ENCODE data around the gene ADRA2A.

ADRA2A gene

DNA sequence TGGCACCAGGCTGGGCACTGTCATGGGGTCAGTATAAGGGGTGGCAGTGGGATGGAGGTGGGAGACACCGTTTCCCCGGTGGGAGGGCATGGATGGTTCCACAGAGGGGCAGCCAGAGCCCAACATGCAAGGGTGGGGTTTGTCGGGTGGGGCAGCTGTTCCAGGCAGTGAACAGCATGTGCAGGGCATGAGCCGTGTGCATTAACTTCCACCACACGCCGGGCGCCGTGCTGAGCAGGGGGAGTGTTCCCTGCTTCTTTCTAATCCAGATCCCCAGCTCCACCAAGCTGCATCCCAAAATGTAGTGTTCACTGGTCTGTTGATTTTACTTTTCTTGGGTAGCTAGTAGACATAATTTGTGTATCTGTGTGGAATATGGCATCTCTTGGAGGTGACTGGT is 29.3 kb downstream of the ADRA2A start:
- no peak overlapping the region for H3K9ac ChIP-seq (ENCODE audit: insufficient read length, low read depth)
- H3K4me1 ChIP-seq (ENCODE audit: insufficient read depth, insufficient read length), result peaks cover 3% of the 10 kb centered on the region
- no peak for DNase-seq (ENCODE audit: low read depth, low spot score)
- no peaks in the 10 kb centered on the region for H3K9me3 ChIP-seq (ENCODE audit: insufficient read depth, low read length)
- no peaks in the 10 kb centered on the region for H3K36me3 ChIP-seq (ENCODE audit: insufficient read depth, insufficient read length, low read length)
- TF ChIP-seq ZNF274 (IDR thresholded peaks at IDR 0.05; ENCODE audit: low read depth, low read length) (no peak), SUZ12 (IDR thresholded peaks at IDR 0.05; ENCODE audit: extremely low read depth, insufficient read depth, insufficient read length) (no peak), YY1 (IDR thresholded peaks at IDR 0.05; ENCODE audit: insufficient read depth, insufficient read length) (no peak)
- H3K4me3 ChIP-seq (ENCODE audit: insufficient read length, low read depth), result no peak overlapping the region
- no peaks in the 10 kb centered on the region for H3K27me3 ChIP-seq (ENCODE audit: insufficient read depth, insufficient read length)

DNA sequence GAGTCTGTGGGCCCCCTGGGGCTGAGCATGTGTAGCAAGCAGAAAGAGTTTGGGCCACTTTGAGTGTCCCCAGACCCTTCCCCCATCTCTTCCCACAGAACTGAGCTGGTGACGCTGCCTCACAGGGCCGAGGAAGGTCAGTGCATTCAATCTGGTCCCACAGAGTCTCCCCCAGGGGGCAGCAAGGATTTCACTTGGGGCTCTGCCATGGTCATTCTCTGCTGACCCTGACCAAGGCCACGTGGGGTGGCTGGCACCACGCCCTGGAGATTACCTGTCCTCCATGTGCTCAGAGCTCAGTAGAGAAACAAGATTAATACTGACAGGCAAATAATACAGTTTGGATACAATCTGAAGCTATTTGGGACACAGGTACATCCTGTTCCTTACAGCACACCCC is 30.2 kb downstream of the ADRA2A start:
- Histone ChIP-seq H3K9me3 (ENCODE audit: insufficient read depth, low read length) (no peaks in the 10 kb centered on the region), H3K36me3 (ENCODE audit: insufficient read depth, insufficient read length, low read length) (no peaks in the 10 kb centered on the region), H3K4me1 (ENCODE audit: insufficient read depth, insufficient read length) (peaks cover 3% of the 10 kb centered on the region), H3K27me3 (ENCODE audit: insufficient read depth, insufficient read length) (no peaks in the 10 kb centered on the region), H3K4me3 (ENCODE audit: insufficient read length, low read depth) (no peak overlapping the region), H3K9ac (ENCODE audit: insufficient read length, low read depth) (no peak overlapping the region)
- TF ChIP-seq ZNF274 (IDR thresholded peaks at IDR 0.05; ENCODE audit: low read depth, low read length) (no peak), YY1 (IDR thresholded peaks at IDR 0.05; ENCODE audit: insufficient read depth, insufficient read length) (no peak), SUZ12 (IDR thresholded peaks at IDR 0.05; ENCODE audit: extremely low read depth, insufficient read depth, insufficient read length) (no peak)
- no peak for DNase-seq (ENCODE audit: low read depth, low spot score)

- TF ChIP-seq YY1 (IDR thresholded peaks at IDR 0.05; ENCODE audit: insufficient read depth, insufficient read length) (no peak), SUZ12 (IDR thresholded peaks at IDR 0.05; ENCODE audit: extremely low read depth, insufficient read depth, insufficient read length) (no peak), ZNF274 (IDR thresholded peaks at IDR 0.05; ENCODE audit: low read depth, low read length) (no peak)
- Histone ChIP-seq H3K9ac (ENCODE audit: insufficient read length, low read depth) (no peak overlapping the region), H3K36me3 (ENCODE audit: insufficient read depth, insufficient read length, low read length) (no peaks in the 10 kb centered on the region), H3K9me3 (ENCODE audit: insufficient read depth, low read length) (no peaks in the 10 kb centered on the region), H3K4me3 (ENCODE audit: insufficient read length, low read depth) (no peak overlapping the region), H3K4me1 (ENCODE audit: insufficient read depth, insufficient read length) (no peaks in the 10 kb centered on the region), H3K27me3 (ENCODE audit: insufficient read depth, insufficient read length) (no peaks in the 10 kb centered on the region)
- no peak for DNase-seq (ENCODE audit: low read depth, low spot score)
Observed at GRCh38 chr10:111107846-111108245, 31.0 kb downstream of the ADRA2A start.

GRCh38 chr10:111108441-111108840 is 31.6 kb downstream of the ADRA2A start:
- no peaks in the 10 kb centered on the region for H3K27me3 ChIP-seq (ENCODE audit: insufficient read depth, insufficient read length)
- no peak overlapping the region for H3K4me3 ChIP-seq (ENCODE audit: insufficient read length, low read depth)
- H3K4me1 ChIP-seq (ENCODE audit: insufficient read depth, insufficient read length), result no peaks in the 10 kb centered on the region
- TF ChIP-seq ZNF274 (IDR thresholded peaks at IDR 0.05; ENCODE audit: low read depth, low read length), result no peak
- TF ChIP-seq YY1 (IDR thresholded peaks at IDR 0.05; ENCODE audit: insufficient read depth, insufficient read length), result no peak
- no peak for TF ChIP-seq SUZ12 (IDR thresholded peaks at IDR 0.05; ENCODE audit: extremely low read depth, insufficient read depth, insufficient read length)
- H3K9ac ChIP-seq (ENCODE audit: insufficient read length, low read depth), result no peak overlapping the region
- H3K9me3 ChIP-seq (ENCODE audit: insufficient read depth, low read length), result no peaks in the 10 kb centered on the region
- H3K36me3 ChIP-seq (ENCODE audit: insufficient read depth, insufficient read length, low read length), result no peaks in the 10 kb centered on the region
- no peak for DNase-seq (ENCODE audit: low read depth, low spot score)

GRCh38 chr10:111109501-111110242 is 32.8 kb downstream of the ADRA2A start:
- no peak for DNase-seq (ENCODE audit: low read depth, low spot score)
- TF ChIP-seq ZNF274 (IDR thresholded peaks at IDR 0.05; ENCODE audit: low read depth, low read length) (no peak), YY1 (IDR thresholded peaks at IDR 0.05; ENCODE audit: insufficient read depth, insufficient read length) (no peak), SUZ12 (IDR thresholded peaks at IDR 0.05; ENCODE audit: extremely low read depth, insufficient read depth, insufficient read length) (no peak)
- Histone ChIP-seq H3K4me3 (ENCODE audit: insufficient read length, low read depth) (no peak overlapping the region), H3K36me3 (ENCODE audit: insufficient read depth, insufficient read length, low read length) (no peaks in the 10 kb centered on the region), H3K27me3 (ENCODE audit: insufficient read depth, insufficient read length) (no peaks in the 10 kb centered on the region), H3K9ac (ENCODE audit: insufficient read length, low read depth) (no peak overlapping the region), H3K4me1 (ENCODE audit: insufficient read depth, insufficient read length) (no peaks in the 10 kb centered on the region), H3K9me3 (ENCODE audit: insufficient read depth, low read length) (no peaks in the 10 kb centered on the region)

GRCh38 chr10:111110771-111111170 is 33.9 kb downstream of the ADRA2A start:
- Histone ChIP-seq H3K27me3 (ENCODE audit: insufficient read depth, insufficient read length) (no peaks in the 10 kb centered on the region), H3K9ac (ENCODE audit: insufficient read length, low read depth) (no peak overlapping the region), H3K4me3 (ENCODE audit: insufficient read length, low read depth) (no peak overlapping the region)

GRCh38 chr10:111112333-111112732 is 35.5 kb downstream of the ADRA2A start:
- H3K9ac ChIP-seq (ENCODE audit: insufficient read length, low read depth), result no peak overlapping the region
- TF ChIP-seq YY1 (IDR thresholded peaks at IDR 0.05; ENCODE audit: insufficient read depth, insufficient read length), result no peak
- no peak for TF ChIP-seq SUZ12 (IDR thresholded peaks at IDR 0.05; ENCODE audit: extremely low read depth, insufficient read depth, insufficient read length)
- TF ChIP-seq ZNF274 (IDR thresholded peaks at IDR 0.05; ENCODE audit: low read depth, low read length), result no peak
- H3K4me3 ChIP-seq (ENCODE audit: insufficient read length, low read depth), result no peak overlapping the region
- no peak for DNase-seq (ENCODE audit: low read depth, low spot score)
- H3K36me3 ChIP-seq (ENCODE audit: insufficient read depth, insufficient read length, low read length), result no peaks in the 10 kb centered on the region
- H3K4me1 ChIP-seq (ENCODE audit: insufficient read depth, insufficient read length), result no peaks in the 10 kb centered on the region
- no peaks in the 10 kb centered on the region for H3K27me3 ChIP-seq (ENCODE audit: insufficient read depth, insufficient read length)
- no peaks in the 10 kb centered on the region for H3K9me3 ChIP-seq (ENCODE audit: insufficient read depth, low read length)

More at GRCh38 chr10:111110771-111111170, 33.9 kb downstream of the ADRA2A start:
- TF ChIP-seq ZNF274 (IDR thresholded peaks at IDR 0.05; ENCODE audit: low read depth, low read length) (no peak), SUZ12 (IDR thresholded peaks at IDR 0.05; ENCODE audit: extremely low read depth, insufficient read depth, insufficient read length) (no peak), YY1 (IDR thresholded peaks at IDR 0.05; ENCODE audit: insufficient read depth, insufficient read length) (no peak)
- DNase-seq (ENCODE audit: low read depth, low spot score), result no peak
- H3K4me1 ChIP-seq (ENCODE audit: insufficient read depth, insufficient read length), result no peaks in the 10 kb centered on the region
- H3K9me3 ChIP-seq (ENCODE audit: insufficient read depth, low read length), result no peaks in the 10 kb centered on the region
- no peaks in the 10 kb centered on the region for H3K36me3 ChIP-seq (ENCODE audit: insufficient read depth, insufficient read length, low read length)

All from NT2/D1 (cell line).